ENCODE measurements around the gene TFPI.

The TFPI gene

DNA sequence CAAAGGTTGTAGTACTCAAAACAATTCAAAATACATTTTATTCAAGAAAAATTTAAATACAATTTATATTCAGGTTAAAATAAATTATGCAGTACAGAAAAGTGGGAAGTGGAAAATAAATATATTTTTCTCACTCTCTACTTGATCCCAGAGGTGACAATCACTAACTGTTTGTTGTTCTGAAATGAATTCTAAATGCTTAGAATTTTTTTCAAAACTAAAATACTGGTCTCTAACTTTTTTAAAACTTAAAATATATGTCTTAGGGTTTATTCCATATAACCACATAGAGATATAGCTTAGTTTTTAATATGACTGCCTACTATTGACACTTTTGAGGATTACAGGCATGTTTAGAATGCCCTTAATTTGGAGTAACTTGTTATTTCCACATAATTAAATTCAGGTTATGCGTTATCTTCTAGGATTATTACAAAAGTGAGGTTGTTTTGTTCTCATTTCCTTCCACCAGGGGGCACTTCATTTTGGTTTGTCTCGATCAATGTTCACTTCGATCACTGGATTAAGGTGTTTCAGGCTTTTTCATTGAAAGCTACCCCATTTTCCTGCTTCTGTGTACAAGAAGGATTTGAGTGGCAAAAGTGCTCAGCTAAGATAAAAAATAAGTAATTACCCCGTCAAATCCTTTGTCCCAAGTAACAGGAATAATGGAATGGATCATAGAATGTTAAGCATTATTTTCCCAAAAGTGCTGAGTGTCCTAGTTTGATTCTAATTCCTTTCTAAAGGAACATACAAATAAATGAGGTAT is 27.1 kb upstream of the TFPI start:
- peak overlapping the region; percentile 39; the same call in 1 of the 2 replicates for H3K4me3 ChIP-seq (ENCODE audit: low read depth, low read length)
- TF ChIP-seq, protein P1, sequence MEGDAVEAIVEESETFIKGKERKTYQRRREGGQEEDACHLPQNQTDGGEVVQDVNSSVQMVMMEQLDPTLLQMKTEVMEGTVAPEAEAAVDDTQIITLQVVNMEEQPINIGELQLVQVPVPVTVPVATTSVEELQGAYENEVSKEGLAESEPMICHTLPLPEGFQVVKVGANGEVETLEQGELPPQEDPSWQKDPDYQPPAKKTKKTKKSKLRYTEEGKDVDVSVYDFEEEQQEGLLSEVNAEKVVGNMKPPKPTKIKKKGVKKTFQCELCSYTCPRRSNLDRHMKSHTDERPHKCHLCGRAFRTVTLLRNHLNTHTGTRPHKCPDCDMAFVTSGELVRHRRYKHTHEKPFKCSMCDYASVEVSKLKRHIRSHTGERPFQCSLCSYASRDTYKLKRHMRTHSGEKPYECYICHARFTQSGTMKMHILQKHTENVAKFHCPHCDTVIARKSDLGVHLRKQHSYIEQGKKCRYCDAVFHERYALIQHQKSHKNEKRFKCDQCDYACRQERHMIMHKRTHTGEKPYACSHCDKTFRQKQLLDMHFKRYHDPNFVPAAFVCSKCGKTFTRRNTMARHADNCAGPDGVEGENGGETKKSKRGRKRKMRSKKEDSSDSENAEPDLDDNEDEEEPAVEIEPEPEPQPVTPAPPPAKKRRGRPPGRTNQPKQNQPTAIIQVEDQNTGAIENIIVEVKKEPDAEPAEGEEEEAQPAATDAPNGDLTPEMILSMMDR (IDR thresholded peaks at IDR 0.05; ENCODE audit: low read depth, low read length), result peak; percentile 42; the same call in 1 of the 2 replicates

GRCh38 chr2:187580462-187581124 is 26.4 kb upstream of the TFPI start:
- H3K4me3 ChIP-seq (ENCODE audit: low read depth, low read length), result peak overlapping the region; percentile 39; the same call in 1 of the 2 replicates
- TF ChIP-seq, protein P1 (IDR thresholded peaks at IDR 0.05; ENCODE audit: low read depth, low read length), result no peak

DNA sequence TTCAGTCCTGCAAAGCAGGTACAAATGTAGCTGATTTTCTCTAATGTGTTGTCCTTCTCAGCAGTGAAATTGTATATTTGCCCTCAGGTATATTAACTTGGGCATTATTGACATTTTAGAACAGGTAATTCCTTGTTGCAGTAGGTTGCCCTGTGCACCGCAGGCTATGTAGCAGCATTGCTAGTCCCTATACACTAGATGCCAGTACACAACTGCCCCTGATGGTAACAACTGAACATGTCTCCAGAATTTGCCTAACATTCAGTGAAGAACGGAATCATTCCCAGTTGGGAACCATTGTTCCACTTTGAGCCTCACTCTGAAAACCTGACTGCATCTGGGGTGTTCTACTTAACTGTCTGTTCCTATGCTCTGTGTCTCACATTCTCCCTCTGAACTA is 23.1 kb upstream of the TFPI start:
- no peak overlapping the region for H3K4me3 ChIP-seq (ENCODE audit: low read depth, low read length)
- TF ChIP-seq, protein P1 (IDR thresholded peaks at IDR 0.05; ENCODE audit: low read depth, low read length), result no peak

- no peak overlapping the region for H3K4me3 ChIP-seq (ENCODE audit: low read depth, low read length)
- TF ChIP-seq, protein P1 (IDR thresholded peaks at IDR 0.05; ENCODE audit: low read depth, low read length), result no peak
Measured at GRCh38 chr2:187576906-187577305, 22.7 kb upstream of the TFPI start.

DNA sequence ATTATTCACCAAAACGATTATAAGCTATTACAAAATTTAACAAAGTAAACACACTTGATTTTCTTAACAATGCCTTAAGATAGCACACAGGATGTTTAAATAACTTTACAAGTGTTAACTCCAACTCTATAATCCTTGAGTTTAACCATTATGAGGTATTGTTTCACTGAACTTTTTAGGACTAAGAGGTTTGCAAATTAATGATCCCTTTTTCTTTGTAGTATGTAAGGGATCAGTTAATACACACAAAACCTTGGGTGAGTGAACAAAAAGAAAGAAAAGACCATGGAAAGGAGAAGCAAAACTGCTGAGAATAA is 21.5 kb upstream of the TFPI start:
- H3K4me3 ChIP-seq (ENCODE audit: low read depth, low read length), result no peak overlapping the region
- TF ChIP-seq, protein P1 (IDR thresholded peaks at IDR 0.05; ENCODE audit: low read depth, low read length), result no peak

DNA sequence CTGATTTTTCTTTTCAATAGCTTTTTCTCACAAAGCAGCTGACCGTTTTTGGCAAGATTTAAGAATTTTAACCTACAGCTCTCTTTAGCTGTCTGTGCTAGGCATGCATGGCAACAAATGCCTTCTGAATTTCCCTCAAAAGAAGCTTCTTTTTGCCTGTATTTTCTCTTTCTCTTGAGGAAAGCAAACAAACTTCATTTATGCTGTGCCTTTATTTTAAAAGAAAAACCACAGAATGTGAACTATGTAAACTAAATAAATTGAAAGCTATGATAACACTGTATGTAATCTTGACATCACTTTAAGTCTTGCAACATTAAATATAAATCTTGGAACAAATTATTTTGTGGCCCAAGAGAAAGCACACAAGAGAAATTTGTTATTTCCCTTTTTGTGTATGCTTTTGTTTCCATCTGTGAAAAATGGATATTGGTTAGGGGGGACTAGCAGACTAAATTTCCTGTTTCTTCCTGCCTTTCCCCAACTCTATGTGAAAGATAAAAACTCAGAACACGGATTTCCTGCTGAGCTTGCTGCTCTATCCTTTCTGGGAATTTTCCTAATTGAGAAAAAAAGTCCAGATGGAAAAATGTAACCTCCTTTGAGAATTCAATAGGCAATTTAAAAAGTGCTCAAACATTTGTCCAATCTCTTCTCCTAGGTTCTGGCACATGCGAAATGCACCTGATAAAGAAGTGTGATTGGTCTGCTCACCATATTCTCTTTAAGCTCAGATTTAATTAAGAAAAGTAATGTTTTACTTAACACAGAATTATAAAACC is 20.9 kb upstream of the TFPI start:
- H3K4me3 ChIP-seq (ENCODE audit: low read depth, low read length), result peak overlapping the region; percentile 17; the same call in 1 of the 2 replicates
- TF ChIP-seq, protein P1 (IDR thresholded peaks at IDR 0.05; ENCODE audit: low read depth, low read length), result no peak

Data from WI38 (cell line).